Fibroblast of villous mesenchyme (primary cell): ENCODE results near the gene SAP130. TPM values are rescaled to one million over a fixed set of nuclear protein-coding genes. Genes with fewer than 3 reads are reported as not detected.
"Not testable (repeated sequence)": the region's sequence is repeated elsewhere in the genome, so short reads cannot be mapped to it uniquely, and the experiment has no call there.

Experiments used
- DNase-seq: peaks from one replicate; pipeline ENCODE4 v3.0.0-alpha.2; 2010; ENCODE audit warnings: low read depth
- H3K4me3 ChIP-seq: 2 replicates; pipeline ENCODE4 v1.5.1; 2011; ENCODE audit warnings: low read depth, mild to moderate bottlenecking, low read length
- total RNA-seq: library from RNA; depleted of rRNA; stranded (reverse); fragments of >200 nt; gene quantifications from 2 replicates; pipeline ENCODE4 v1.2.3, GENCODE V29; 2012
- TF ChIP-seq, protein P1 (sequence below): IDR thresholded peaks from 2 replicates; pipeline ENCODE4 v1.5.1; 2012; ENCODE audit warnings: low read depth, mild to moderate bottlenecking, low read length; ENCODE audit not compliant: insufficient read depth

The SAP130 gene
- total RNA-seq, 1 donor, result 6.0 TPM

DNA sequence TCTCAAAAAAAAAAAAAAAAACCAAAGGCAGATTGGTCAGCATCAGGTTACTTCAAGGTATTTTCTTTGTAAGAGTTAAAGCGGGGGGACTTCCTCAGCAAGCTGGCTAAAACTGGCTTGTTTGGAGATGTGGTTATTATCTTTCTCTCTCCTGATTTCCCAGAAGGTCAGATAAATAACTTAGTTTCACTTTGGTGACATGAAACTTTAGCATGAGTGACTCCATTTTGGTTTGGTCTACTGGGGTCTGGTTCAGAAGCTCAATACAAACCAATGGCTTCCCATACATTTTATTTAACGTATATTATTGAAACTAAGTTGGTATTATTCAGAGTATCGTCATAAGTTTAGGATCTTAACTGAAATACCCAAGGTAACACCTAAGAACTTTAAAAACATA lies 100.5 kb downstream of the SAP130 start:
- H3K4me3 ChIP-seq, result no peak overlapping the region
- TF ChIP-seq, protein P1, sequence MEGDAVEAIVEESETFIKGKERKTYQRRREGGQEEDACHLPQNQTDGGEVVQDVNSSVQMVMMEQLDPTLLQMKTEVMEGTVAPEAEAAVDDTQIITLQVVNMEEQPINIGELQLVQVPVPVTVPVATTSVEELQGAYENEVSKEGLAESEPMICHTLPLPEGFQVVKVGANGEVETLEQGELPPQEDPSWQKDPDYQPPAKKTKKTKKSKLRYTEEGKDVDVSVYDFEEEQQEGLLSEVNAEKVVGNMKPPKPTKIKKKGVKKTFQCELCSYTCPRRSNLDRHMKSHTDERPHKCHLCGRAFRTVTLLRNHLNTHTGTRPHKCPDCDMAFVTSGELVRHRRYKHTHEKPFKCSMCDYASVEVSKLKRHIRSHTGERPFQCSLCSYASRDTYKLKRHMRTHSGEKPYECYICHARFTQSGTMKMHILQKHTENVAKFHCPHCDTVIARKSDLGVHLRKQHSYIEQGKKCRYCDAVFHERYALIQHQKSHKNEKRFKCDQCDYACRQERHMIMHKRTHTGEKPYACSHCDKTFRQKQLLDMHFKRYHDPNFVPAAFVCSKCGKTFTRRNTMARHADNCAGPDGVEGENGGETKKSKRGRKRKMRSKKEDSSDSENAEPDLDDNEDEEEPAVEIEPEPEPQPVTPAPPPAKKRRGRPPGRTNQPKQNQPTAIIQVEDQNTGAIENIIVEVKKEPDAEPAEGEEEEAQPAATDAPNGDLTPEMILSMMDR, result no peak
- no peak for DNase-seq

DNA sequence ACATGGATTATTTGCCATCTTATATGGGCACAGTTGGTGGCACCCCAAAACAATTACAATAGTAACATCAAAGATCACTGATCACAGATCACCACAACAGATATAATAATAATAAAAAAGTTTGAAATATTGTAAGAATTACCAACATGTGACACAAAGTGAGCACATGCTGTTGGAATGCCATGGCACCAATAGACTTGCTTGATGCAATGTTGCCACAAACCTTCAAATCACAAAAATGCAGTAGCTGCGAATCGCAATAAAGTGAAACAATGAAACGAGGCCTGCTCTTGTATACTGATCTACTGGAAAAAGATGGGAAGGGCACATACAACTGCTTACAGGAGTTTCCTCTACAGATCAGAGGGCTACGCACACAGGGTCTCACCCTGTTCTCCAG lies 109.9 kb downstream of the SAP130 start:
- DNase-seq, result no peak
- TF ChIP-seq, protein P1, result no peak
- no peak overlapping the region for H3K4me3 ChIP-seq

DNA sequence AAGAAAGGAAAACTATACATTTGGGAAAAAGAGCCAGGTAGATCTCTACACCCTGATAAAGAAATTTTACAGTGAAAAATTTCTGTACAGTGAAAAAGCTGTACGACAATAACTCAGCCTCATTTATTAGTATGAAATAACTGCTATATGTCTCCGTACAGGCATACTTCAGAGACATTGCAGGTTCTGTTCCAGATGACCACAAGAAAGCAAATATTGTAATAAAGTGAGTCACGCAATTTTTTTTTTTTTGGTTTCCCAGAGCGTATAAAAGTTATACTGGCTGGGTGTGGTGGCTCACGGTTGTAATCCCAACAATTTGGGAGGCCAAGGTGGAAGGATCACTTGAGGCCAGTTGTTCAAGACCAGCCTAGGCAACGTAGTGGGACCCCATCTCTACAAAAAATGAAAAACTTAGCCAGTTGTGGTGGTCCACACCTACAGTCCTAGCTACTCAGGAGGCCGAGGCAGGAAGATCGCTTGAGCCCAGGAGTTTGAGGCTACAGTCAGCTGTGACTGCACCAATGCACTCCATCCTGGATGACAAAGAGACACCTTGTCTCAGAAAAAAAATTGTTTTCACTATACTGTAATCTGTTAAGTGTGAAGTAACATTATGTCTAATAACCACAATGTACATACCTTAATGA lies 113.9 kb downstream of the SAP130 start:
- DNase-seq, result no peak
- TF ChIP-seq, protein P1, result no peak
- H3K4me3 ChIP-seq, result no peak overlapping the region

DNA sequence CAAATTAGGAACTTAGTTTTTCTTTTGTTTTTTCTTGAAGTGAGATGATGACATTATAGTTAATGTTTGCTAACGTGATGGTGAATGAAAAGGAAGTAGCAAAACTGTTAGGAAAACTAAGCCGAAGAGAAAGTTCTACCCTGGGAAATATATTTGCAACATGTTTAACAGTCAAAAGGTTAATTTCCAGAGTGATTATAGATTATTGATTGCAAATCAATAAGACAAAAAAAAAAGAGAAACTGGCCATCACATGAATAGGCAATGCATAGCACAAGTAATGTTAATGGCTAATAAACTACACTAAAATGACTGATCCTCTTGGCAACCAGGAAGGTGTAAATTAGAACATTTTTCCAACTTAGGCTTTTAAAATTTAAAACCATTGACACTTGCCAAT lies 116.1 kb downstream of the SAP130 start:
- no peak for DNase-seq
- TF ChIP-seq, protein P1, result no peak
- no peak overlapping the region for H3K4me3 ChIP-seq

DNA sequence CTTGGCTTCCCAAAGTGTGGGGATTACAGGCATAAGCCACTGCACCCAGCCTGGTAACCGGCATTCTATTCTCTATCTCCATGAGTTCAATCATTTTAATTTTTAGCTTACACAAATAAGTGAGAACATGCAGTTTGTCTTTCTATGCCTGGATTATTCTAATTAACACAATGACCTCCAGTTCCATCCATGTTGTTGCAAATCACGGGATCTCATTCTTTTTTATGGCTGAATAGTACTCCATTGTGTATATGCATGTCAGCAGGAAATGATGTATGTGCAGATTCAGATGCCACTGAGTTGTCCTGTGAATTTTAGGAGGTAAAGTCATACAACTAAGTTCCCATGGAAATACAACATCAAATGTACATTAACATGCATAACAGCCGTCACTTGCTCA lies 117.4 kb downstream of the SAP130 start:
- no peak overlapping the region for H3K4me3 ChIP-seq
- TF ChIP-seq, protein P1, result no peak
- DNase-seq, result no peak

DNA sequence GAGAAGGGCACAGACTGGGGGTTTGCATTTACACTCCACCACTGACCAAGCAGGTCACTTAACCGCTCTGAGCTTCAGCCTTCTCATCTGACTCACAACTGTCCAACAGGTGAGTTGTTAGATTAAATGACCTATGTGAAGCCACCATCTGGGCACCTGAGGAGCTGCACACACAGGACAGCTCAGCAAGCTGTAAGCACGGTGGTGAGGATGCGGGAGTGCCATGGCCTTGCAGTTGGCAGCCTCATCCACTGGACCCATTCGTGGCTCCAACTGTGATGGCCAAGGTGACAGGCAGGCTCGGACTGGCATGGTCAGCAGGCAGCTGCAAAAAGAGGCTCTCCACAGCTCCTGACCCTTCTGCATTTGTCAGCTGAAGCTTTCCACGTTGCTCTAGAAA lies 118.8 kb downstream of the SAP130 start:
- TF ChIP-seq, protein P1, result no peak
- no peak overlapping the region for H3K4me3 ChIP-seq

DNA sequence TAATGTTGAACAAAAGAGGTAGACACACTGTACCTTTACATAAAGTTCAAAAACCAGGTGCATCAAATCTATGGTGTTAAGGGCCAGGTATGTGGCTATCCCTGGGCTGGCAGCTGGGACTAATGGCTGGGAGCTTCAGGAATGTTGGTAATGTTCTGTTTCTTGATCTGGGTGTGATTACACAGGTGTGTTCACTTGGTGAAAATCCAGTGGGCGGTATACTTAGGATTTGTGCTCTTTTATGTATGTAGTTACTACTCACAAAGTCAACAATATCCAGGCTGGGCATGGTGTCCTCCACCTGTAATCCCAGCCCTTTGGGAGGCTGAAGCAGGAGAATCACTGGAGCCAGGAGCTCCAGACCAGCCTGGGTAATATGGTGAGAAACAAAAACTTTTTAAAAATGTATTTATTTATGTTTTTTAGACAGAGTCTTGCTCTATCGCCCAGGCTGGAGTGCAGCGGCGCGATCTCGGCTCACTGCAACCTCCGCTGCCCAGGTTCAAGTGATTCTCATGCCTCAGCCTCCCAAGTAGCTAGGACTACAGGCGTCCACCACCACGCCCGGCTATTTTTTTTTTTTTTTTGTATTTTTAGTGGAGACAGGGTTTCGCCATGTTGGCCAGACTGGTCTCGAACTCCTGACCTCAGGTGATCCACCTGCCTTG lies 120.0 kb downstream of the SAP130 start:
- not testable (repeated sequence) for DNase-seq, H3K4me3 ChIP-seq

More for the DNA sequence above, 118.8 kb downstream of the SAP130 start:
- DNase-seq, result no peak
